Stimulated activated CD4-positive, alpha-beta T cell treated with anti-CD3 and anti-CD28 coated beads, TNF-alpha, amount 100 ng/mL, for 1 hour (primary cell): Measurements from ENCODE around the gene PLA2G15.
"Not testable (repeated sequence)": the region's sequence is repeated elsewhere in the genome, so short reads cannot be mapped to it uniquely, and the experiment has no call there.

ENCODE experiments used
- DNase-seq, 3 donors: peaks; one replicate each; pipeline ENCODE4 v3.0.0-alpha.2; 2020; ENCODE audit warnings: low read depth in 3 of 3, low spot score in 1 of 3

The PLA2G15 gene

DNA sequence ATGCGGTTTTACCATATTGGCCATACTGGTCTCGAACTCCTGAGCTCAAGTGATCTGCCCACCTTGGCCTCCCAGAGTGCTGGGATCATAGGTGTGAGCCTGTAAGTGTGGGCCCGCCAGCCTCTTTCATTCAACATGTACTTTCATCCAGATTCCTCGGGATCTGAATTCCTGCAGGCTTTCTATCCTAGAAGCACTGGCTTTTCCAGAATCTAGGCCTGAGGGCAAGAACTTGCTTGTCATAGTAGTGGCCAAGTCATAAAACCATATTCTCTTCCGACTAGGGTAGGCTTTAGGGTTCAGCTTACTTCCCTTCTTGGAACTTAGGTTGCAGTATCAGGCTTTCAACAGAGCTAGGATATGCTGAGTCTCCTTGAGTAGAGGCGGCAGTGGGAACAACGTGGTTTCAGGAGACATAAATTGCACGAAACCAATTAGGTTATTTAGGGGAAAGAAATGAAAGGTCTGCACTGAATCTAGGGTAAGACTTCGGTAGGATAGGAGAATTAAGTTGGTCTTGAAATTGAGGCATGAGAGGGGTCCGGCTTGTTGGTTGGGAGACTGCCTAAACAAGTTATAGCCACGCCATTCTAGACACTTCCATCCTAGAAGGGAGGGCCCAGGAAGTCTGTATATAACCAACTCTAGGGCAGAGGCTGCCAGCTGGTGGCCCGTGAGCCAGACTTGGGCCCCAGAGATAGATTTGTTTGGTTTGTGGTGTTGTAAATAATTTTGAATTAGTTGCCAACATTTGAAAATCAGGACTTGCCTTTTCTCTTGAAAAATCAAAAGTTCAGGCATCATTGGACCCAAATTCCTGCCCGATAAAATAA, 34.8 kb downstream of the PLA2G15 start:
- no peak for DNase-seq

GRCh38 chr16:68281368-68282063, 36.3 kb downstream of the PLA2G15 start:
- DNase-seq: no peak

DNA sequence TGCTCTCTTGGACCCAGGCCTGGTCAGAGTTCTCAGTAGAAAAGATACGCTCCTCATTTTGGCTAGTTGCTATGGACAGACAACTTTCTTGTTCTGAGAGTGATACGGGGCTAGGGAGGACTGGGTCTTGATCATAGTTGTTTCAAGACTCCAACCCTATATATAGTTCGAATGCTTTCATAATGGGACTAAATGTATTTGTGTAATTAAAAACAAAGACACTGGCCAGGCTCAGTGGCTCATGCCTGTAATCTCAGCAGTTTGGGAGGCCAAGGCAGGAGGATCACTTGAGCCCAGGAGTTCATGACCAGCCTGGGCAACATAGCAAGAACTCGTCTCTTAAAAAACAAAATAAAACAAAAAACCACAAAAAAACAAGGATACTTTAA, 36.9 kb downstream of the PLA2G15 start:
- DNase-seq: no peak

GRCh38 chr16:68283346-68283745, 38.2 kb downstream of the PLA2G15 start:
- no peak for DNase-seq

DNA sequence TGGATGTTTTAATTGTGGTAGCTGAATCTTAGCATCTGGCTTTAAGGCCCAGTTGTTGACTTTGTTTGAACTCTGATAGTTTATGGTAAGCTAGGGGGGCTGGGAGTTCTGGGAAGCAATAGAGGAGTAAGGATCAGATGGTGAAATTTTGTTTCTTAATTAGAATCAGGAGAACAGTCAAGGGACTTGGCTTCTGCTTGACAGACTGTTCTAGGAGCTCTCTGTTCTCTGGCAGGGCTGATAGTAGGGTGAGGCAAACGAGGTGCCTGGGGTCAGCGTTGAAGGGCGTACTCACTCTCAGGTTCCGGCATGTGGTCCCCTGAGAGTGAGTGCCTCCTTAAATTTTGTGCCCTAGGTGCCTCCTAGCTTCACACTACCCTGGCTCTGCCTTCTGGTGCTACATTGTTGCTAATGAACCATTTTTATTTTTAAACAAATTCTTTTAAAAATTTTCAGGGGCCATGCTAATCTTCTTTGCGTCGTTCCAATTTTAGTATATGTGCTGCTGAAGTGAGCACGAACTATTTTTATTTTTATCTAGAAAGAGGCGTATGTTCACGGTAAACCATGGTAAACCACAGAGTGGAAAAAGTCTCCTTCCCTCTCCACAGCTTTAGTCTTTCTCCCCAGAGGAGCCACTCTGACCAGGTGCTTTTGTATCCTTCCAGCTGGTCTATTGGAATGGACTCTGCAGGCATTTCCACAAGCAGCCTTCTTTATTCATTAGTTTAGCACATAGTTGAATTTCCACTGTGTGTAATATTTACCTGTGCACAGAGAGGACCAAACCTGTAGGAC, 38.8 kb downstream of the PLA2G15 start:
- no peak for DNase-seq

- DNase-seq: no peak
Observed at GRCh38 chr16:68284847-68285246, 39.7 kb downstream of the PLA2G15 start.

DNA sequence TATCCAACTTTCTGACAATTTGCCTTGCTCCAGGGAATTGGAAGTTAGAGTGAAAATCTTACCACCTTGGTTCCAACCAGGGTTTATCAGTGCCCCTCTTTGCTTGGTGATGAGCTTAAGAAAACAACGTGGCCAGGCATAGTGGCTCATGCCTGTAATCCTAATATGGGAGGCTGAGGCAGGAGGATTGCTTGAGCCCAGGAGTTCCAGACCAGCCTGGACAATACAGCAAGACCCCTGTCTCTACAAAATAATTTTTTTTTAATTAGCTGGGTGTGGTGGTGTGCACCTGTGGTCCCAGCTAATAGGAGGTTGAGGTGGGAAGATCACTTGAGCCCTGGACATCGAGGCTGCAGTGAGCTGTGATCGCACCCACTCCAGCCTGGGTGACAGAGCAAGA, 40.5 kb downstream of the PLA2G15 start:
- DNase-seq: no peak

GRCh38 chr16:68286153-68287074, 41.2 kb downstream of the PLA2G15 start:
- no peak for DNase-seq

GRCh38 chr16:68287276-68288251, 42.4 kb downstream of the PLA2G15 start:
- no peak for DNase-seq

- DNase-seq: no peak
Observed at GRCh38 chr16:68288252-68288650, 43.1 kb downstream of the PLA2G15 start.

DNA sequence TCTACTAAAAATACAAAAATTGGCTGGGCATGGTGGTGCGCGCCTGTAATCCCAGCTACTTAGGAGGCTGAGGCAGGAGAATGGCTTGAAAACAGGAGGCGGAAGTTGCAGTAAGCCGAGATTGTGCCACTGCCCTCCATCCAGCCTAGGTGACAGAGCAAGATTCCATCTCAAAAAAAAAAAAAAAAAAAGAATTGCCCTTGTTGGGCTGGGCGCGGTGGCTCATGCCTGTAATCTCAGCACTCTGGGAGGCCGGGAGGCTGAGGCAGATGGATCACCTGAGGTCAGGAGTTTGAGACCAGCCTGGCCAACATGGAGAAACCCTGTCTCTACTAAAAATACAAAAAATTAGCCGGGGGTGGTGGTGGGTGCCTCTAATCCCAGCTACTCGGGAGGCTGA, 43.6 kb downstream of the PLA2G15 start:
- DNase-seq: not testable (repeated sequence)

- no peak for DNase-seq
Observed at GRCh38 chr16:68289202-68289601, 44.0 kb downstream of the PLA2G15 start.

DNA sequence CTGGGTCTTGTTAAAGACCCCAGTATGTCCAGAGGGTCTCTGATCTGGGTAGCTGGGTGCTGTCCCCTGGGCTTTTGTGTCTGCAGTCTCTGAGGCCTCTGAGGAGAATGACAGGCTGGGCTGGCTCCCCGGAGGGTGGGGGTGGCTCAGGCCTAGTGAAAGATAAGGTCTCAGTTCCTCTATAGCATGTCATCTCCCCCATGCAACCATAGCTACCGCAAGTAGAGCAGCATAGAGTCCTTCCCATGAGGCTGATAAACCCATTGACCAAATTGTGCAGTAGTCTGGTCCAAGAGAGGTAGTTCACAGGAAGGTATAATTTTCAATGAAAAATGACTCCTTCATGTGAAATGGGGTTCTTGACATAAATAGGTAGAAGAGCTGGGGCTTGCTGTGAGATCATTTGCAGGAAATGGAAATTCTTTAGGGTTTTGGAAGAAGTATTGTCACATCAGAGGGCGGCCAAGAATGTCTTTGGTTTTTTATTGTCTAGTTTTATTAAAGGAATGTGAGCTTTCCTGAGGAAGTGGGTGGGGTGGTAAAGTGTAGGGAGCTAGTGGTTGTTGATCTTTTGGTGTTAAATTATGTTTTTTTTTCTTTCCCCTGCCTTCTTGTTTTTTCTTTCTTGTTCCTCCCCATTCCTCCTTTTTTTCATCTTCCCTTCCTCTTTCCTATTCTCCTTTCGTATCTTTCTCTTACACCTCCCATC, 44.6 kb downstream of the PLA2G15 start:
- DNase-seq: no peak

DNA sequence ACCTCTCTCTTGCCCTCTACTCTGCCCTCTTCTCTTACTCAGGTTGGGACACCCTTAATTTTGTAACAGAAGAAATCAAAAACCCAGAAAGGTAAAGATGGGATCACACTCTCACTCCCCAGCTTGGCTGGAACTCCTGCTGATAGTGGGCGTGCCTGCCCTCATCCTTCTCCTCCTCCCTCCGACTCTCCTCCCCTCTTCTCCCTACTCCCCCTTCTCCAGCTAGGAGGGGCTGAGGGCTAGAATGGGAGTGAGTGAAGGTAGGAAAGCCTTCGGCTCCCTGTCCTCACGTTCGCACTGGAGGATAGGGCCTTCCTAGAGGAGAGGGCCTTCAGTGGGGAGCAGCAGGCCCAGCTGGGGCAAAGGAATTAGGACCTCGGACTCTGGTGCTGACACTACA, 45.3 kb downstream of the PLA2G15 start:
- no peak for DNase-seq

GRCh38 chr16:68291227-68291626, 46.1 kb downstream of the PLA2G15 start:
- no peak for DNase-seq

GRCh38 chr16:68292425-68292824, 47.3 kb downstream of the PLA2G15 start:
- no peak for DNase-seq

GRCh38 chr16:68296291-68296690, 51.1 kb downstream of the PLA2G15 start:
- DNase-seq: no peak

DNA sequence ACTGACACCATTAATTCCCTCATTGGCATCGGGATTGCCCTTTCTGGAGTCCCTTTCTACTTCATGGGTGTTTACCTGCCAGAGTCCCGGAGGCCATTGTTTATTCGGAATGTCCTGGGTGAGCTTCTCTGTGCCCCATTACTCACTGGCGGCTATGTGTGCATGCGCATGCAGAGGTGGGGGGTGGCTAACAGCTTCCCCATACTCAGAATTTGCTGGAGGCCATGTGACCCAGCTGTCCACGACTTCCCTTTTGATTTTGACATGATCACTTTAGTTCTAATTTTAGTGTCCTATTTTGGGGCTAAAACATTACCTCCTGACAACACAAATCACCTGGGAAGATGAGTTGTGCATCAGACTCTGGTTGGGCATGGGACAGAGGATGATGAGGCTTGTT, 51.5 kb downstream of the PLA2G15 start:
- no peak for DNase-seq

- no peak for DNase-seq
Observed at GRCh38 chr16:68297908-68298307, 52.7 kb downstream of the PLA2G15 start.
